ENCODE data around the gene SDE2. TPM values are rescaled to one million over a fixed set of nuclear protein-coding genes. Genes with fewer than 3 reads are reported as not detected.

The SDE2 gene
- total and polyA plus RNA-seq, 10 donors: 4.6 to 23.6 (median 20.9) TPM

DNA sequence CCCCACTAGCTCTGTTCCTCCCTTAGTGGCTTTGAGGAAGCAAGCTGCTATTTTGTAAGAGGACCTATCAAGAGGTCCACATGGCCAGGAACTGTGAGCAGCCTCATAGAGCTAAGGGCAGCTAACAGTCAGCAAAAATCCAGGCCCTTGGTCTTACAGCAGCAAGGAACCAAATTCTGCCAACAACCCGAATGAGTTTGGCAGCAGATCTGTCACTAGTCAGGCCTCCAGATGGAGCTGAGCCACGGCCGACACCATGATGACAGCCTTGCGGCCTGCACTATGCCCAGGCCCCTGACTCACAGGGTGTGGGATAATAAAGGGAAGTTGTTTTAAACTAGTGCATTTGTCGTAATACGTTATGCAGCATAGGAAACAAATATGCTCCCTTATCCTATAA is 35.3 kb upstream of the SDE2 start:
- Histone ChIP-seq H3K36me3 (no peaks in the 10 kb centered on the region), H3K9me3 (no peaks in the 10 kb centered on the region), H3K27me3 (replicated peaks in 1 of 7) (no peaks in the 10 kb centered on the region), H3K4me3 (peak overlapping the region in 1 of 8 donors; percentile 56), H3K27ac (peak overlapping the region in 7 of 8 donors; percentile 76 to 92 (median 86)), H3K4me1 (peaks cover 0 to 61% (median 16%) of the 10 kb centered on the region in 6 donors)
- WGBS, 5 donors: 34 to 60% (median 40%) methylated on average over 6 of the region's 6 CpGs
- peak; percentile 90 for DNase-seq
- intact Hi-C loops (cut with DNase I; ENCODE audit: low total_unique reads): no loop called here
- TF ChIP-seq POLR2A (IDR thresholded peaks at IDR 0.05) (no peak), POLR2AphosphoS5 (IDR thresholded peaks at IDR 0.05) (peak; percentile 23 to 82 (median 71))
- TF ChIP-seq, protein P1, sequence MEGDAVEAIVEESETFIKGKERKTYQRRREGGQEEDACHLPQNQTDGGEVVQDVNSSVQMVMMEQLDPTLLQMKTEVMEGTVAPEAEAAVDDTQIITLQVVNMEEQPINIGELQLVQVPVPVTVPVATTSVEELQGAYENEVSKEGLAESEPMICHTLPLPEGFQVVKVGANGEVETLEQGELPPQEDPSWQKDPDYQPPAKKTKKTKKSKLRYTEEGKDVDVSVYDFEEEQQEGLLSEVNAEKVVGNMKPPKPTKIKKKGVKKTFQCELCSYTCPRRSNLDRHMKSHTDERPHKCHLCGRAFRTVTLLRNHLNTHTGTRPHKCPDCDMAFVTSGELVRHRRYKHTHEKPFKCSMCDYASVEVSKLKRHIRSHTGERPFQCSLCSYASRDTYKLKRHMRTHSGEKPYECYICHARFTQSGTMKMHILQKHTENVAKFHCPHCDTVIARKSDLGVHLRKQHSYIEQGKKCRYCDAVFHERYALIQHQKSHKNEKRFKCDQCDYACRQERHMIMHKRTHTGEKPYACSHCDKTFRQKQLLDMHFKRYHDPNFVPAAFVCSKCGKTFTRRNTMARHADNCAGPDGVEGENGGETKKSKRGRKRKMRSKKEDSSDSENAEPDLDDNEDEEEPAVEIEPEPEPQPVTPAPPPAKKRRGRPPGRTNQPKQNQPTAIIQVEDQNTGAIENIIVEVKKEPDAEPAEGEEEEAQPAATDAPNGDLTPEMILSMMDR (IDR thresholded peaks at IDR 0.05 in 8 of 11, conservative IDR thresholded peaks at IDR 0.05 in 3 of 11): peak in 1 of 11 experiments; percentile 16

DNA sequence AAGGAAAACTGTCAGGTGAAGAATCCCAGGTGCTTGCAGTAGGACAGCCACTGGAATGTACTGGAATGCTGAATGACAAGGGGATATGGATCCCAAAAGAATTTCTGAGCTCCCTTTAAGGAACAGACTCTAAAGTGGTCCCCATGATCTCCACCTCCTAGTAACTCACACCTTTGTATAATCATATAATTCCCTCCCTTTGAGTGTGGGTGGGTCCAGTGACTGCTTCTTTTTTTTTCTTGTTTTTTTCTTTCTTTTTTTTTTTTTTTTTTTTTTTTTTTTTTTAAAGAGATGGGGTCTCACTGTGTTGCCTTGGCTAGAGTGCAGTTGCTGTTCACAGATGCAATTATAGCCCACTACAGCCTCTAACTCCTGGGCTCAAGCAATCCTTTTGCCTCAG is 34.8 kb upstream of the SDE2 start:
- Histone ChIP-seq H3K36me3 (no peaks in the 10 kb centered on the region), H3K27ac (peak overlapping the region; percentile 13 to 92 (median 86)), H3K27me3 (replicated peaks in 1 of 7) (no peaks in the 10 kb centered on the region), H3K4me1 (peaks cover 0 to 66% (median 21%) of the 10 kb centered on the region in 6 donors), H3K4me3 (peak overlapping the region in 2 of 8 donors; percentile 13 to 56), H3K9me3 (no peaks in the 10 kb centered on the region)
- no peak for DNase-seq
- intact Hi-C loops (cut with DNase I; ENCODE audit: low total_unique reads): no loop called here
- TF ChIP-seq, protein P1 (IDR thresholded peaks at IDR 0.05 in 8 of 11, conservative IDR thresholded peaks at IDR 0.05 in 3 of 11): no peak
- no peak for TF ChIP-seq POLR2AphosphoS5 (IDR thresholded peaks at IDR 0.05)
- TF ChIP-seq POLR2A (IDR thresholded peaks at IDR 0.05): no peak

DNA sequence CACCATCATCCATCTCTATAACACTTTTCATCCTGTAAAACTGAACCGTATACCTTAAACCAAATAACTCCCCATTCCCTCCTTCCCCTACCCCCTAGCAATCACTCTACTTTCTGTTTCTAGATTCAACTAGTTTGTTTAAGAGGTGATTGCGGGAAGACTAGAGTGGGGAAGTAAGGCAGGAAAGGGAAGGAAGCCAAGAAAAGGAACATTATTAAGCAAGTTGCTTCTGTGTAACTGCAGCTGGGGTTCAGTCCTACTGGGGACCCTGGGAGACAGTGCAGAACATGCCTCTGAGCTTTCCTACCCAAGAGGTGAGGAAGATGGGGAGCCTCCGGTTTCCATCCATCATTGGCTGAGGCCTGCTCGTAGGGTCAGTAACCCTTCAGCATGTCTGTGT is 34.4 kb upstream of the SDE2 start:
- Histone ChIP-seq H3K4me1 (peaks cover 0 to 70% (median 24%) of the 10 kb centered on the region in 6 donors), H3K27me3 (replicated peaks in 1 of 7) (no peaks in the 10 kb centered on the region), H3K36me3 (no peaks in the 10 kb centered on the region), H3K4me3 (peak overlapping the region in 2 of 8 donors; percentile 13 to 56), H3K27ac (peak overlapping the region; percentile 13 to 92 (median 86)), H3K9me3 (no peaks in the 10 kb centered on the region)
- WGBS, 5 donors: 41 to 66% (median 49%) methylated on average over 4 of the region's 4 CpGs
- intact Hi-C loops (cut with DNase I; ENCODE audit: low total_unique reads): no loop called here
- TF ChIP-seq POLR2AphosphoS5 (IDR thresholded peaks at IDR 0.05) (peak in 1 of 3 donors; percentile 53), POLR2A (IDR thresholded peaks at IDR 0.05) (no peak)
- TF ChIP-seq, protein P1 (IDR thresholded peaks at IDR 0.05 in 8 of 11, conservative IDR thresholded peaks at IDR 0.05 in 3 of 11): no peak
- no peak for DNase-seq

DNA sequence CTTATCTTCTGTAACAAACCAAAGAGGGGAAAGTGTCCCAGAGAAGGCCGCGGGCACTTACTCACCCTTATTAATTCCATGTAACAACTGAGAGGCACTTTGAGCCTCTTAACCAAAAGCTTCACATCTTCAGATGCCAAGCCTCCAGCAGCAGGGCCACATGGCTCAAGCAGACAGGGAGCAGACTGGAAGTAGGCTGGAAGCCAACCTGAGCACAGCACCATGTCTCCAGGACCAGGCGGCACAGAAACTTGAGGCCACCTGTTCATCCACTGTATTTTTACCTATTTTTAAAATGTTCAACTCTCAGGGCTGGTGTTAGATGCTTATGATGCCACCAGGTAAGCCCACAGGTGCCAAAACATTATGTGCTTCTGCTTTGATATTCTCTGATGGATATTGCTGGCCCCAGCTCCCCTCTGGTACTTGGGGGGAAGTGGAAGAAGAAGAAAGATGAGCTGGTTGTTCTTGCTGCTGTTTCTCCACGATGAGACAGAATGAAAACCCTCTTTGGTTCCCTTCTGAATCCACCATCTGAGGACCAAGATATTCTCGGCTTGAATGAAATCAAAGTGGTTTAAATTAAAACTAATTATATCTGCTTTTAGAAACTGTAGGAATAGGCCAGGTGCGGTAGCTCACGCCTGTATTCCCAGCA is 30.6 kb upstream of the SDE2 start:
- H3K27ac ChIP-seq: peak overlapping the region in 7 of 8 donors; percentile 32 to 92 (median 74)
- TF ChIP-seq POLR2A (IDR thresholded peaks at IDR 0.05): no peak
- TF ChIP-seq POLR2AphosphoS5 (IDR thresholded peaks at IDR 0.05): no peak
- TF ChIP-seq, protein P1 (IDR thresholded peaks at IDR 0.05 in 8 of 11, conservative IDR thresholded peaks at IDR 0.05 in 3 of 11): no peak
- H3K4me1 ChIP-seq: peaks cover 0 to 67% (median 27%) of the 10 kb centered on the region in 6 donors
- no peaks in the 10 kb centered on the region for H3K27me3 ChIP-seq (replicated peaks in 1 of 7)
- H3K9me3 ChIP-seq: no peaks in the 10 kb centered on the region
- WGBS, 5 donors: 74 to 87% (median 84%) methylated on average over 7 of the region's 7 CpGs
- no peak for DNase-seq
- H3K4me3 ChIP-seq: peak overlapping the region in 1 of 8 donors; percentile 51
- no peaks in the 10 kb centered on the region for H3K36me3 ChIP-seq
- intact Hi-C loops (cut with DNase I; ENCODE audit: low total_unique reads): no loop called here
